NOMO-1 treated with DMSO at 0.1 percent for 48 hours (cell line): Measurements from ENCODE around the gene AKT3.

Source experiments
- DNase-seq: peaks from one replicate; lab custom pipeline; 2025; ENCODE audit not compliant: unreplicated experiment; lab: John Stamatoyannopoulos, UW

Gene AKT3

GRCh38 chr1:243735457-243735856 lies 114.6 kb downstream of the AKT3 start:
- DNase-seq: no peak

- DNase-seq: peak; percentile 77
Measured at GRCh38 chr1:243734308-243734695, 115.7 kb downstream of the AKT3 start.

GRCh38 chr1:243733670-243734307 lies 116.3 kb downstream of the AKT3 start:
- DNase-seq: no peak

- DNase-seq: no peak
Measured at GRCh38 chr1:243732637-243733036, 117.4 kb downstream of the AKT3 start.

- peak; percentile 70 for DNase-seq
Measured at GRCh38 chr1:243731974-243732625, 117.9 kb downstream of the AKT3 start.

- peak; percentile 93 for DNase-seq
Measured at GRCh38 chr1:243731301-243731891, 118.6 kb downstream of the AKT3 start.

- peak; percentile 59 for DNase-seq
Measured at GRCh38 chr1:243730487-243731150, 119.4 kb downstream of the AKT3 start.

GRCh38 chr1:243729956-243730355 lies 120.1 kb downstream of the AKT3 start:
- DNase-seq: peak; percentile 66

GRCh38 chr1:243727503-243728203 lies 122.4 kb downstream of the AKT3 start:
- DNase-seq: peak; percentile 97

- no peak for DNase-seq
Measured at GRCh38 chr1:243726806-243727502, 123.1 kb downstream of the AKT3 start.

GRCh38 chr1:243725846-243726245 lies 124.2 kb downstream of the AKT3 start:
- DNase-seq: no peak

- DNase-seq: peak; percentile 18
Measured at GRCh38 chr1:243725075-243725474, 125.0 kb downstream of the AKT3 start.

- DNase-seq: no peak
Measured at GRCh38 chr1:243723458-243724043, 126.5 kb downstream of the AKT3 start.

- no peak for DNase-seq
Measured at GRCh38 chr1:243723050-243723449, 127.0 kb downstream of the AKT3 start.

GRCh38 chr1:243719476-243719875 lies 130.6 kb downstream of the AKT3 start:
- no peak for DNase-seq

- DNase-seq: no peak
Measured at GRCh38 chr1:243718893-243719292, 131.2 kb downstream of the AKT3 start.

- no peak for DNase-seq
Measured at GRCh38 chr1:243718022-243718421, 132.0 kb downstream of the AKT3 start.

- DNase-seq: no peak
Measured at GRCh38 chr1:243716906-243717305, 133.1 kb downstream of the AKT3 start.

GRCh38 chr1:243715285-243715684 lies 134.8 kb downstream of the AKT3 start:
- peak; percentile 11 for DNase-seq

GRCh38 chr1:243713470-243714186 lies 136.4 kb downstream of the AKT3 start:
- peak; percentile 89 for DNase-seq
